K562 (cell line): ENCODE results near the gene GALNT9. TPM values are rescaled to one million over a fixed set of nuclear protein-coding genes. Genes with fewer than 3 reads are reported as not detected.

Experiments
- CHD7 ChIP-seq: fragments of 200-600 bp; sonication (generic); IDR thresholded peaks from one replicate; pipeline ENCODE4 v1.6.1; 2012; ENCODE audit warnings: mild to moderate bottlenecking, low read depth, low read length, inconsistent platforms
- MTA1 ChIP-seq: fragments of 450-650 bp; IDR thresholded peaks from 2 replicates; pipeline ENCODE4 v1.6.1; 2017; ENCODE audit warnings: borderline replicate concordance
- MYBL2 ChIP-seq, 2 experiments: fragments of 450-650 bp in 1 of 2; sonication (generic) in 1 of 2; formaldehyde crosslinking in 1 of 2; IDR thresholded peaks; 2 replicates each; pipeline versions ENCODE4 v1.6.1 to v1.8.1; 2017 to 2022; ENCODE audit warnings: borderline replicate concordance in 1 of 2, inconsistent platforms in 1 of 2, low read depth in 1 of 2, mild to moderate bottlenecking in 1 of 2, missing genetic modification reagents in 1 of 2, moderate library complexity in 1 of 2
- POLR2G ChIP-seq: fragments of 200-400 bp; formaldehyde crosslinking; IDR thresholded peaks from 2 replicates; pipeline ENCODE4 v1.6.1; 2017; ENCODE audit warnings: low read depth, mild to moderate bottlenecking, antibody characterized with exemption, low read length, moderate library complexity
- ZNF561 ChIP-seq: fragments of 450-650 bp; formaldehyde crosslinking; conservative IDR thresholded peaks from 2 replicates; pipeline ENCODE4 v1.4.0; 2020; ENCODE audit warnings: mild to moderate bottlenecking, moderate library complexity
- polyA plus RNA-seq, 8 experiments: library from polyadenylated mRNA; depleted of rRNA in 4 of 8; stranded (reverse) in 5 of 8; unstranded in 3 of 8; fragments of >200 nt; fragmentation: Nextera tagmentation in 2 of 8; fragmentation: Illumina TruSeq in 1 of 8; extraction: Ambion mirVana in 2 of 8; extraction: Trizol in 1 of 8; gene quantifications; 2 replicates each; pipeline versions ENCODE4 v1.2.1 to v1.2.3, GENCODE V29; 2011 to 2014; ENCODE audit warnings: inconsistent platforms in 1 of 8, missing spikeins in 1 of 8
- total RNA-seq, 7 experiments: library from RNA; depleted of rRNA in 6 of 7; stranded (reverse); fragments of >200 nt in 6 of 7; fragmentation: Illumina TruSeq in 2 of 7; extraction: Trizol in 2 of 7; gene quantifications; 2 replicates each; pipeline versions ENCODE4 v1.2.1 to v1.2.3, GENCODE V29; 2011 to 2021; ENCODE audit warnings: low replicate concordance in 1 of 7
- TF ChIP-seq, protein P1 (sequence below): sonication (generic); formaldehyde crosslinking; IDR thresholded peaks from 2 replicates; pipeline ENCODE4 v1.8.0; 2022; ENCODE audit warnings: missing genetic modification reagents, mild to moderate bottlenecking, moderate library complexity, borderline replicate concordance

GALNT9 gene
- total and polyA plus RNA-seq, 9 of the 15 experiments (the other 6 are each of a cell fraction or from before 2014, with no cell fraction given): not detected

GRCh38 chr12:132251310-132251709, 78.1 kb downstream of the GALNT9 start (continued):
- TF ChIP-seq CHD7 (no peak), ZNF561 (CRISPR knock-in tag) (no peak), MYBL2 (IDR thresholded peaks at IDR 0.05; ENCODE audit: low read depth) (no peak), MYBL2 (CRISPR knock-in tag; IDR thresholded peaks at IDR 0.05; ENCODE audit: borderline replicate concordance) (no peak), POLR2G (no peak), MTA1 (no peak)
- TF ChIP-seq, protein P1, sequence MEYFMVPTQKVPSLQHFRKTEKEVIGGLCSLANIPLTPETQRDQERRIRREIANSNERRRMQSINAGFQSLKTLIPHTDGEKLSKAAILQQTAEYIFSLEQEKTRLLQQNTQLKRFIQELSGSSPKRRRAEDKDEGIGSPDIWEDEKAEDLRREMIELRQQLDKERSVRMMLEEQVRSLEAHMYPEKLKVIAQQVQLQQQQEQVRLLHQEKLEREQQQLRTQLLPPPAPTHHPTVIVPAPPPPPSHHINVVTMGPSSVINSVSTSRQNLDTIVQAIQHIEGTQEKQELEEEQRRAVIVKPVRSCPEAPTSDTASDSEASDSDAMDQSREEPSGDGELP (CRISPR knock-in tag): no peak
